Measurements from ENCODE around the gene PDE6A. TPM values are rescaled to one million over a fixed set of nuclear protein-coding genes. Genes with fewer than 3 reads are reported as not detected.
A peak's percentile ranks its signal among the peaks of the same experiment; 100 is the strongest.

The PDE6A gene
- total RNA-seq, 1 donor: not detected

- TF ChIP-seq, protein P1, sequence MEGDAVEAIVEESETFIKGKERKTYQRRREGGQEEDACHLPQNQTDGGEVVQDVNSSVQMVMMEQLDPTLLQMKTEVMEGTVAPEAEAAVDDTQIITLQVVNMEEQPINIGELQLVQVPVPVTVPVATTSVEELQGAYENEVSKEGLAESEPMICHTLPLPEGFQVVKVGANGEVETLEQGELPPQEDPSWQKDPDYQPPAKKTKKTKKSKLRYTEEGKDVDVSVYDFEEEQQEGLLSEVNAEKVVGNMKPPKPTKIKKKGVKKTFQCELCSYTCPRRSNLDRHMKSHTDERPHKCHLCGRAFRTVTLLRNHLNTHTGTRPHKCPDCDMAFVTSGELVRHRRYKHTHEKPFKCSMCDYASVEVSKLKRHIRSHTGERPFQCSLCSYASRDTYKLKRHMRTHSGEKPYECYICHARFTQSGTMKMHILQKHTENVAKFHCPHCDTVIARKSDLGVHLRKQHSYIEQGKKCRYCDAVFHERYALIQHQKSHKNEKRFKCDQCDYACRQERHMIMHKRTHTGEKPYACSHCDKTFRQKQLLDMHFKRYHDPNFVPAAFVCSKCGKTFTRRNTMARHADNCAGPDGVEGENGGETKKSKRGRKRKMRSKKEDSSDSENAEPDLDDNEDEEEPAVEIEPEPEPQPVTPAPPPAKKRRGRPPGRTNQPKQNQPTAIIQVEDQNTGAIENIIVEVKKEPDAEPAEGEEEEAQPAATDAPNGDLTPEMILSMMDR (IDR thresholded peaks at IDR 0.05; ENCODE audit: insufficient read depth, low read length): peak; percentile 15
Measured at GRCh38 chr5:149829954-149830353, 114.6 kb downstream of the PDE6A start.

GRCh38 chr5:149828161-149829011, 116.2 kb downstream of the PDE6A start:
- TF ChIP-seq, protein P1 (IDR thresholded peaks at IDR 0.05; ENCODE audit: insufficient read depth, low read length): peak; percentile 87
- H3K4me3 ChIP-seq (ENCODE audit: low read depth, low read length): no peak overlapping the region
- DNase-seq (ENCODE audit: low read depth): peak; percentile 96

More at GRCh38 chr5:149829954-149830353, 114.6 kb downstream of the PDE6A start:
- no peak overlapping the region for H3K4me3 ChIP-seq (ENCODE audit: low read depth, low read length)
- DNase-seq (ENCODE audit: low read depth): peak; percentile 4

DNA sequence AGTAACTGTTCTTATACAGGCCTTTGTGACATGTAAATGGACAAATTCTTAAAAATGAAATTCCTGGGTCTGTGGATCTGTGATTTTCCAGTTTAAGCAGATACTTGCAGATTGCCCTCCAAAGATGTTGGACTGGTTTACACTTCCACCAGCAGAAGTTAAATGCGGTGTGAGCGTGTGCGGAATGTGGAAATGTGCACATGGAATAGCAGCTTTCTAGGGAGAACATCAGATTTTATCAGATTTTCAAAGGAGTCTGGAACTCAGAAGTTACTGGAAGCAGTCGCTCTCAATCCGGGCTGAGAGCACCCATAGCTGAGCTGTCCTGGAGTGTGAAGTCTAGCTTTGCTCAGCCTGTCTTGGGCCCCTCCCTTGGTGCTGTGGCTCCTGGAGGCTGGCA, 117.0 kb downstream of the PDE6A start:
- TF ChIP-seq, protein P1 (IDR thresholded peaks at IDR 0.05; ENCODE audit: insufficient read depth, low read length): no peak
- DNase-seq (ENCODE audit: low read depth): no peak
- no peak overlapping the region for H3K4me3 ChIP-seq (ENCODE audit: low read depth, low read length)

GRCh38 chr5:149827086-149827485, 117.5 kb downstream of the PDE6A start:
- H3K4me3 ChIP-seq (ENCODE audit: low read depth, low read length): no peak overlapping the region
- TF ChIP-seq, protein P1 (IDR thresholded peaks at IDR 0.05; ENCODE audit: insufficient read depth, low read length): no peak
- DNase-seq (ENCODE audit: low read depth): no peak

- DNase-seq (ENCODE audit: low read depth): peak; percentile 12
- H3K4me3 ChIP-seq (ENCODE audit: low read depth, low read length): no peak overlapping the region
- TF ChIP-seq, protein P1 (IDR thresholded peaks at IDR 0.05; ENCODE audit: insufficient read depth, low read length): no peak
Measured at GRCh38 chr5:149826574-149826973, 118.0 kb downstream of the PDE6A start.

DNA sequence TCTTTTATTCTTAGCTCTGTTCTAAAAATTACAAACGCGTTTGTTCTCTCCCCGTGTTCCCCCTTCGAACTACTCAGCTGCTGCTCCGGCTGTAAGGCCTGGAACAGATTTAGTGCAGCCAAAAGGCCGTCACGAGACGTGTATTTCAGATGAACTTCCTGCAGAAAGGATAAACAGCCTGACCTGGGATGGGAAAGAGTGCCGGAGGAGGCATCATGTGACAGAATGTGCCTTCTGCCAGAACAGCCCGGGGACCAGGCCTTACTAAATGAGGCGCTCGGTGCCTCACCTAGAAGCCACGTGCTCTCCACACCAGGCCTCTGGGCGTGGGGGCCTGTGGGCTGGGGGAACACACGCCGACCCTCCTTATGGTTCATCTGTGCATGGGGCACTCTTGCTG, 119.7 kb downstream of the PDE6A start:
- no peak overlapping the region for H3K4me3 ChIP-seq (ENCODE audit: low read depth, low read length)
- TF ChIP-seq, protein P1 (IDR thresholded peaks at IDR 0.05; ENCODE audit: insufficient read depth, low read length): no peak
- DNase-seq (ENCODE audit: low read depth): no peak

Measured in fibroblast of the aortic adventitia (primary cell).